Right lung (tissue), 10 donors: ENCODE data around the gene DROSHA. TPM values are rescaled to one million over a fixed set of nuclear protein-coding genes. Genes with fewer than 3 reads are reported as not detected.
"Not testable (repeated sequence)": the region's sequence is repeated elsewhere in the genome, so short reads cannot be mapped to it uniquely, and the experiment has no call there.

ENCODE experiments used
- DNase-seq, 2 donors: peaks; one replicate each; pipeline ENCODE4 v3.0.0-alpha.2; 2013
- long read RNA-seq, 8 donors: transcript quantifications; one replicate each; lab custom pipeline, GENCODE V29; 2026
- polyA plus RNA-seq, 5 donors: library from polyadenylated mRNA; unstranded; fragments of 120-200 nt; gene quantifications; one replicate each; pipeline versions ENCODE4 v1.2.1 to v1.2.3, GENCODE V29; 2013; ENCODE audit warnings: inconsistent platforms in 1 of 5, low replicate concordance in 1 of 5; ENCODE audit not compliant: insufficient read length in 5 of 5, insufficient read depth in 1 of 5

The DROSHA gene, protein sequence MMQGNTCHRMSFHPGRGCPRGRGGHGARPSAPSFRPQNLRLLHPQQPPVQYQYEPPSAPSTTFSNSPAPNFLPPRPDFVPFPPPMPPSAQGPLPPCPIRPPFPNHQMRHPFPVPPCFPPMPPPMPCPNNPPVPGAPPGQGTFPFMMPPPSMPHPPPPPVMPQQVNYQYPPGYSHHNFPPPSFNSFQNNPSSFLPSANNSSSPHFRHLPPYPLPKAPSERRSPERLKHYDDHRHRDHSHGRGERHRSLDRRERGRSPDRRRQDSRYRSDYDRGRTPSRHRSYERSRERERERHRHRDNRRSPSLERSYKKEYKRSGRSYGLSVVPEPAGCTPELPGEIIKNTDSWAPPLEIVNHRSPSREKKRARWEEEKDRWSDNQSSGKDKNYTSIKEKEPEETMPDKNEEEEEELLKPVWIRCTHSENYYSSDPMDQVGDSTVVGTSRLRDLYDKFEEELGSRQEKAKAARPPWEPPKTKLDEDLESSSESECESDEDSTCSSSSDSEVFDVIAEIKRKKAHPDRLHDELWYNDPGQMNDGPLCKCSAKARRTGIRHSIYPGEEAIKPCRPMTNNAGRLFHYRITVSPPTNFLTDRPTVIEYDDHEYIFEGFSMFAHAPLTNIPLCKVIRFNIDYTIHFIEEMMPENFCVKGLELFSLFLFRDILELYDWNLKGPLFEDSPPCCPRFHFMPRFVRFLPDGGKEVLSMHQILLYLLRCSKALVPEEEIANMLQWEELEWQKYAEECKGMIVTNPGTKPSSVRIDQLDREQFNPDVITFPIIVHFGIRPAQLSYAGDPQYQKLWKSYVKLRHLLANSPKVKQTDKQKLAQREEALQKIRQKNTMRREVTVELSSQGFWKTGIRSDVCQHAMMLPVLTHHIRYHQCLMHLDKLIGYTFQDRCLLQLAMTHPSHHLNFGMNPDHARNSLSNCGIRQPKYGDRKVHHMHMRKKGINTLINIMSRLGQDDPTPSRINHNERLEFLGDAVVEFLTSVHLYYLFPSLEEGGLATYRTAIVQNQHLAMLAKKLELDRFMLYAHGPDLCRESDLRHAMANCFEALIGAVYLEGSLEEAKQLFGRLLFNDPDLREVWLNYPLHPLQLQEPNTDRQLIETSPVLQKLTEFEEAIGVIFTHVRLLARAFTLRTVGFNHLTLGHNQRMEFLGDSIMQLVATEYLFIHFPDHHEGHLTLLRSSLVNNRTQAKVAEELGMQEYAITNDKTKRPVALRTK (N-terminal part only)
- 10 to 100 TPM; 71.6 to 96.6 (median 94.2) TPM for polyA plus RNA-seq
- long read RNA-seq, donor 1, transcript DROSHA-221 (3 exons, 567 nt): major isoform, 8 of 40 reads
- long read RNA-seq, donor 1, partial matches to known transcripts: 28 of 40 reads
- long read RNA-seq, donor 1, other reads (novel, unspliced or antisense): 0 of 40 reads
- long read RNA-seq, donor 2, partial matches to known transcripts: 11 of 12 reads
- long read RNA-seq, donor 2, other reads (novel, unspliced or antisense): 0 of 12 reads
- long read RNA-seq, donor 3, transcript DROSHA-221 (3 exons, 567 nt): major isoform, 8 of 16 reads
- long read RNA-seq, donor 3, partial matches to known transcripts: 6 of 16 reads
- long read RNA-seq, donor 3, other reads (novel, unspliced or antisense): 0 of 16 reads
- long read RNA-seq, donor 4, transcript DROSHA-221 (3 exons, 567 nt): major isoform, 8 of 21 reads
- long read RNA-seq, donor 4, partial matches to known transcripts: 13 of 21 reads
- long read RNA-seq, donor 4, other reads (novel, unspliced or antisense): 0 of 21 reads
- long read RNA-seq, donor 5, partial matches to known transcripts: 21 of 25 reads
- long read RNA-seq, donor 5, other reads (novel, unspliced or antisense): 0 of 25 reads
- long read RNA-seq, donor 6, partial matches to known transcripts: 7 of 10 reads
- long read RNA-seq, donor 6, other reads (novel, unspliced or antisense): 0 of 10 reads
- long read RNA-seq, donor 7, partial matches to known transcripts: 0 of 1 reads
- long read RNA-seq, donor 7, other reads (novel, unspliced or antisense): 0 of 1 reads
- long read RNA-seq, donor 8, partial matches to known transcripts: 5 of 7 reads
- long read RNA-seq, donor 8, other reads (novel, unspliced or antisense): 0 of 7 reads

DNA sequence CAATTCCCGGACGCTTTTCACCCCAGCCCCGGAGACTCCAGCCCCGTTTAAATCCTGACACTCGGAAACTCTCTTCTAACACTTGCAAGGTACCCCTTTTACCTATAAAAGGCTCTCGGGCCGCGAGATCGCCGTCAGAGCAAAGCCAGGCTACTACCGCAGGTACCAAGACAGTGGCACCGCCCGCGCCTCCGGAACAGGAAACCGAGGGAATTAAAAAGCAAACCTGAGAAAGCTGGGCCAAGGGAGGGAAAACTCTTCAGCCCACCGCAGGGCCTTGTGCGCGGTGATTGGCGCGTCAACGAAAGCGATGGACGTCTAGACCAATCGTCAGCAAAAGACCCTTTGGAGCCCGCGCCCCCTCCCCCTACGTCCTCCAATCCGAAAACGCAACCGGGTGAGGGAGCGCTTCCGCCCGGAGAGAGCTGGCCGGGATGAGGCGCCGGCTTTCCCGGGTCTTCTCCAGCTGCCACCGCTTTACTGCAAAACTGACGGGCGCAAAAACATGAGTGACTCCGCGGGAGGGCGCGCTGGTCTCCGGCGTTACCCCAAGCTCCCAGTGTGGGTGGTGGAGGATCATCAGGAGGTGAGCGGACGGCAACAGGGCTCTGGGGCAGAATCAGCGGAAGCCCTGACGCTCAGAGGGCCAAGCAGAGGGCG lies at the start of gene DROSHA, which contains the start of gene C5orf22:
Gene DROSHA (minus strand): TSS at position 206 of the 660 bp plus-strand sequence. CDS start 3,034 bp downstream, outside the sequence.
Gene C5orf22 (plus strand): TSS at position 414 of the 660 bp plus-strand sequence. CDS start 92 bp downstream, at position 506.
- DNase-seq: peak; percentile 93 to 94

DNA sequence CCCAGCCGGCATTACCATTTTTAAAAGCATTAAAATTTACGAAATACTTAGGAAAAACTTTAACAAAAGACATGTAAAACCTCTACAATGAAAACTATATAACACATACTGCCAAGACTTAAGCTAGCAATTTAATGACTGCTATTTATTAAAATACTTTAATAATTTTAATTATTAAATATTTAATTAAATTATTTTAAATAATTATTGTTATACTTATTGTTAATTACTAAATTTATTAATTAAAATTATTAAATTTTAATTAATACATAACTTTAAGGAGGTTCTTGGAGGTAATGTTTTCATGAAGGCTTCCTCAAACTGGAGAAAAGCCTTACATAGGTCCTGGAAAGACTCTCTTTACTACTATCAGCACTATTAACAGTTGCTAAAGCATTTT lies 47.7 kb upstream of the DROSHA start:
- no peak for DNase-seq

DNA sequence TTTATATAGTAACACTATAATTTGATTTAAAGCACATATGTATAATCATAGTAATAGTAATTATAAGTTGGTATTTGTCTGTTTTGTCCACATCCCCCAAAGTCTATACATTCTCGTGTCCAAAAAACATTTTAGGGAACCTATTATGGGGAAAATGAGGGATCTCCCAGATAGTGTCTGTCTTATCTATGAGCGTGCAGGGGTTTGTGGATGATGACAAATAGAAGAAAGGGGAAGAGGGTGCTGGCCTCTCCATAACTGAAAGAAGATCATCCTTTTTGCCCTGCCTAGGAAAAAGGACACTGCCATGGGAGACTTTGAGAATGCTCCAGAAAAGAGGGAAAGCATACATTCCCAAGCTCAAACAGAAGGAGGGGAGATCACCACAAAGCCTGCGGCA lies 45.5 kb upstream of the DROSHA start:
- no peak for DNase-seq

DNA sequence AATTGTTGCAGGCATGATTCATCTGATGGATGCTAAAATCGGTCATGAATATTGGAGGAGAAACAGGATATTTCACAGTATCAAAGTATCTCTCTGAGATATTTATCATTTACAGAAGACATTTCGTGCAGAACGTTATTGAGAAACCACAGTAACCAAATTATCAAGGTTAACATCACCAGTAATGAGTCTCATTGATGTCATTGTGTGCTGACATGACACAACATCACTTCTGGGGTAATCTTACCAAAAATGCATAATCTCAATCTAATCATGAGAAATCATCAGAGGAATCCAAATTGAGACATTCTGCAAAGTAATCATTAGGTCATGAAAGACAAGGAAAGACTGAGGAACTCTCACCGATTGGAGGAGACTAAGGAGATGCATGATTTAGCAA lies 42.9 kb upstream of the DROSHA start:
- no peak for DNase-seq

DNA sequence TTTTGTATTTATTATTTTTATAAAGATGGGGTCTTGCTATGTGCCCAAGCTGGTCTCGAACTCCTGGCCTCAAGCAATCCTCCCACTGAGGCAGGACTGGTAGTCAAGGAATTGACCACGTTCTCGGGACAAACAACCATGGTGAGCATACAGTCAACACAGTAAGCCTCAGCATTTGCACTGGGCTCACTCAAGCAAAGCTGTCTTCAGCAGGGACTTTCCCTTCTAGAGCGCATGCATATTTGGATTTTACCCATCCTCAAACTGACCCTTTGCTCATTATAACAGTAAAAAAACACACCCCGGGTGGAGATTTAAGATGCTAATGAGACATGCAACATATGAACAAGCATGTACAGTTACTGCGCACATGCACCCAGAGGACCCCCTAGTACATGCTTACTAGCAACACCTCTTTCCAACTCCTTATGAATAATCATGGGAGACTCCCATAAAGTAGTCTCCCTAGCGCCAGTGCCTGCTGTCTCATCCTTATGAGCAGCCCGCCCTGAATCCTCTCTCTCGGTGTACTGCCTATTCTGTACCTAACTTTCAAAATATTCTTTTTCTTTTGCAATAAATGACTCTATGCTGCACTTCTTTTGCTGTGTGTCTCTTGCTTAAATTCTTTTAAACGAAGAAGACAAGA lies 41.7 kb upstream of the DROSHA start:
- DNase-seq: no peak

DNA sequence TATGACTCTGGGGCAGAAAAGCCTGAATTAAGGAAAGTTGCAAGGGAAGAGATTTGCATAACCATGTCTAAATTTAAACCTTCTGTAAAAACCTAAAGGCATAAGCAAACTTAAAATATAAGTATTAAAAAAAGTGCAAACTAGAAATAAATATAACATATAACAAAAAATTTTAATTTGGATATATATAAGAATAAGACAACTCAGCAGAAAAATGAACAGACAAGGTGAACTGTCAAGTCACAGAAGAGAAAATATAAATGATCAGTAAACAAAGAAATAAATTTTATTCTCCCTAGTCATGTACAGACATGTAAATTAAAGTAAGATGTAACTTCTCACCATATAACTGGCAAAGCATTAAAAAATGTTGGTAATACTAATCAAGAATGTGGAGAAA lies 37.2 kb upstream of the DROSHA start:
- DNase-seq: no peak

DNA sequence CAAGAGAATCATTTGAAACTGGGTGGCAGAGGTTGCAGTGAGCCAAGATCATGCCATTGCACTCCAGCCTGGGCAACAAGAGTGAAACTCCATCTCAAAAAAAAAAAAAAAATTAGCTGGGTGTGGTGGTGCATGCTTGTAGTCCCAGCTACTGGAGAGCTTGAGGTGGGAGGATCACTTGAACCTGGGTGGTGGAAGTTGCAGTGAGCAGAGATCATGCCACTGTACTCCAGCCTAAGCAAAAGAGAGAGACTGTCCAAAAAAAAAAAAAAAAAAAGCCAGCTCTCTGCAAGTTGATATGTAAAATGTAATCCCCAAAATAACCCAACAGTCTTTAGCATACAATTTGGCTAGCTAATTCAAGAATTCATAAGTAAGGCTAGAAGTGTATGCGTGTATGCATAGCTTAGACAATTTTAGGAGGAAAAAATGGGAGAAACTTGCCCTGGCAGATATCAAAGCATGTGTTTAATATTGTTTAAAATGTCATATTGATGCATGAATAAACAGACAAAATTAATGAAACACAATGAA lies 36.5 kb upstream of the DROSHA start:
- no peak for DNase-seq

DNA sequence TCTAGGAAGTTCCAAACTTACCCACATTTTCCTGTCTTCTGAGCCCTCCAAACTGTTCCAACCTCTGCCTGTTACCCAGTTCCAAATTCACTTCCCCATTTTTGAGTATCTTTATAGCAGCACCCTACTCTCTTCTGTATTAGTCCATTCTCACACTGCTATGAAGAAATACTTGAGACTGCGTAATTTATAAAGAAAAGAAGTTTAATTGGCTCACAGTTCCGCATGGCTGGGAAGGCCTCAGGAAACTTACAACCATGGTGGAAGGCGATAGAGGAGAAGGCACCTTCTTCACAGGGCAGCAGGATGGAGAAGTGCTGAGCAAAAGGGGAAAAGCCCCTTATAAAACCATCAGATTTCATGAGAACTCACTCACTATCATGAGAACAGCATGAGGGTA lies 34.5 kb upstream of the DROSHA start:
- not testable (repeated sequence) for DNase-seq

DNA sequence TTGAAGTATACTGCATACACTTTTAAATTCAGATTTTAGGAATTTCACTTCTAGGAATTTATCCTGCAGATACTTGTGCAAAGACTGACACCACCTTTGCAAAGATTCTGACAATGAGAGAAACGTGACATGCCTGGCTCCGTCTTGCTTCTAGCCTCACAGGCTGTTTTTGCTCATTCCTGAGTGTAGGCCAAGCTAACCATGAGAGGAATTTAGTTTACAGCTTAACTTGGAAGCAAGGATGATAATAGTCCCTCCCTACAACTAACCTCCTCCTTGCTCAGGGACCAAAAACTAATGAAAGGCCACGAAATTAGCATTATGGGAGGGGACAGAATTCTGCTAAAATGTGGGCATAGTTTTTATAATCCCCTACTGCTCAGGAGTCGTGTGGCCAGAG lies 31.3 kb upstream of the DROSHA start:
- DNase-seq: no peak

DNA sequence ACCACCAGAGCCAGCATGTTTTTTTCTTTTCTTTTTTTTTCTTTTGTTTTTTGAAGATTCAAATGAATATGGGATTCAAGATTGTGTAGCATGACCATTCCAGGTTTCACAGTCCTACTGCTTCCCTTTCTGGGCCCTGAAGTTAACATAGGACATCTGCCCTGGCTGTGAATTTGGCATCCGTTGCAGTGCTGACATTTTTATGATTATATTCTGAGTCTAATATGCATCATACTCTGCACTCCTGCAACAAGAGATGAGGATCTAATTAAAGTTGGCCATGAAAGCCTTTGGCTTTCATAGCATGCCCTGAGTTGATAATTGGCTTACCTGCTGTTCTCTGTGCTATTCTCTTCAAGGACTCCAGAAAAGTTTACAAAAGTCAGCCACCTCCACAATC lies 30.1 kb upstream of the DROSHA start:
- peak in 1 of 2 donors; percentile 37 for DNase-seq

DNA sequence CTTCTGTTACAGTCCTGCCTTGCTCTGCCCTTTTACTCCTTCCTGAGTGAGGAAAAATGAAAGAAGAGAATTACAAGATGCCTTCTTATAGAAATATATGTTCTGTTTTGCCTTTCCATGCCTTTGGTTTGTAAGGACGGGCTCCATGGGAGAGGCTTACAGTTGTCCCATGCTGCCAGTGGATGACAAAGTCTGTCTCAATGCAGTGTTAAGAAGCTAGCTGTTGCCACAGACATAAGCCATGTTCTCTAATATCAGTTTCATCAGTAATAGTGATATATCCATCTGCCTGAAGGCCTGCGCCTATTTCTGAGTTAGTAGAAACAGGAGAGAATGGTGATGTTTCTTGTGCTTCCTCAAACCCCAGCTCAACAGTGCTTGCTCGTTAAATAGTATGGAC lies 28.0 kb upstream of the DROSHA start:
- DNase-seq: no peak

DNA sequence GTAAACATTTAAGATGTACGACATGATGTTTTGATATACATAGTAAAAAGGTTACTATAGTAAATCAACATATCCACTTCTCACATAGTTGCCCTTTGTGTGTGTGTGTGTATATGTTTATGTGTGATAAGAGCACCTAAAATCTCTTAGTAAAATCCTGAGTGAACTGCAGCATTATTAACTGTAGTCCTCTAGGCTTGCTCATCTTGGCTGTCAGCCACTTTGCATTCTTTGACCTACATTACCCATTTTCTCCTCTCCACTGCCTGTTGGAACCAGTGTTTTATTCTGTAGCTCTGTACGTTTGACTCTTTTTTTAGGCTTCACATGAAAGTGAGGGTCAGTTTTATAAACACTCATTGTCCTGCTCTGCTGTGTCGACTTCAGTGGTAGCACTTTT lies 24.6 kb upstream of the DROSHA start:
- DNase-seq: no peak

DNA sequence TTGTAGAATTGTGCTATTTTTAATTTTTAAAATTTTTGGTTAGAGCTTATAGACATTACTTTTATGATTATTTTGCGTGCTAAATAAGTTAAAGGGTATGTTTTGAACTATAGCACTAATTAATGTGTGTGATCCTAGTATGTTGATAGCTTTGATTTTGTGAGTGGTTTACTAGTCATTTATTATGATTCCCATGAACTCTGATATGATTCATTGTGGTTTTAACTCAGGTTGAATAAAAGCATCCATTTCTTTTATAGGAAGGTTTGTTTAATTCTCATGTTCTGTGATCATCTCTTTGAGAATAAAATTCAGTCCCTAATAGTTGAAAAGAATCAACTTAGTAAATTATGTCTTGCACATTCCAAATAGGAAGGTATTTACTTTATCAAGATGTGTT lies 22.7 kb upstream of the DROSHA start:
- no peak for DNase-seq

DNA sequence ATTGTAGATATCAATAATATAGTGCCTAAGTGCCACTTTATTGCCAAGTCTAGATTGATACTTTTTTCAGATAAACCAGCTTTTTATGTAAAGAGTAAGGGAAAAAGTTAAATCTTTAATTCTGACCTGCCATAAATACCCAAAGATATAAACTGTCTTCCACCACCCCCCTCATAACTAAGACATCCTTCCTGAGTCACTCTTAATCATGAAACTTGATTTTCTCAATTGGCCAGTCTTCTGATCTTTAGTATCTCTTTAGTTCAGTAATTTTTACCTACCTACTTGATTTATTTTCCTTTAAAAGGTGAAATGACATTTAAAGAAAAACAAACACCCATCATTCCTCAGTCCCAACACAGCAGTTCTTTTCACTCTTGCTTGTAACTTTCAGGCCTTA lies 22.0 kb upstream of the DROSHA start:
- no peak for DNase-seq

DNA sequence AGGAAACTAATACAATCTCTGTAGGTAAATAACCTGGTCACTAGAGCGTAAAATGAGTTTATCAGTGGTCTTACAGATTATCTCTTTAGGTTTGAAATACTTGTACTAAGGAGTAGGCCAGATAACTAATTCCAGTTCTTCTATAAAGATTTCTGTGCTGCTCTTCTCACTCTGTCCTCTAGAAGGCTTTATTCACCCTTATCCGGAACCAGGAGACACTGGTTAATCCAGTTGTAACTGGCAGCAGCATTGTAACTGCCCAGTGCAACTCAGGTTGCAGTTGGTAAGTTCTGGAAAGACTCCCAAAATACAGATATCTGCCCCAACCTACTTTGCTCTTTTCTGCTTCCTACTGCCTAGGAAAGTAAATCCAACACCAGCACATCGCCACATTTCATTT lies 20.0 kb upstream of the DROSHA start:
- no peak for DNase-seq

DNA sequence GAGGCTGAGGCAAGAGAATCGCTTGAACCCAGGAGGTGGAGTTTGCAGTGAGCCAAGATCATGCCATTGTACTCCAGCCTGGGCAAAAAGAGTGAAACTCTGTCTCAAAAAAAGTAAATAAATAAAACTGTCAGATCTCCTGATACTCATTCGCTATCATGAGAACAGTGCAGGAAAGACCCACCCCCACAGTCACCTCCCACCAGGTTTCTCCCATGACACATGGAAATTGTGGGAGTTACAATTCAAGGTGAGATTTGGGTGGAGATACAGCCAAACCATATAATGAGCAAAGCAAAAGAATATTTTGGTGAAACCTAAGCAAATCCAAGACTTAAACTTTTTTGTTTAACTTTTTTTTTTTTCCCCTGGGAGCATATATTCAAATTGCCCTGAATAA lies 17.2 kb upstream of the DROSHA start:
- DNase-seq: not testable (repeated sequence)

DNA sequence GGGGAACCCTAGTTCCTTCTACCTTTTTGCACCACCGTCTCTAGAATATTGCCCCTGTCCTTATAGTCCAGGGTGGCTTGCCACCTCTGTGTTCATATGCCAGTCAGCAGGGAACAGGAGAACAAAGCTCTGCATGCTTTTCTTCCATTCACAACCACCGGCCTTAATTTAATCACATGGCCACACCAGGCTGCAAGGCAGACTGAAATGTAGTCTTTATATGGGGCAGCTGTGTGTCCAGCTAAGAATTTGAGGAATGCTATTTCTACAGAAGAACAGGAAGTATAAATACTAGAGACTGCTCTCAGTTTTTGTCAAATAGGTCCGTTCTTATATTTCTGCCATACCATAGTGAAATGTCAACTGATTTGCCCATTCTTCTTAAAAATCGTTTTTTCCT lies 6.0 kb upstream of the DROSHA start:
- DNase-seq: no peak

DNA sequence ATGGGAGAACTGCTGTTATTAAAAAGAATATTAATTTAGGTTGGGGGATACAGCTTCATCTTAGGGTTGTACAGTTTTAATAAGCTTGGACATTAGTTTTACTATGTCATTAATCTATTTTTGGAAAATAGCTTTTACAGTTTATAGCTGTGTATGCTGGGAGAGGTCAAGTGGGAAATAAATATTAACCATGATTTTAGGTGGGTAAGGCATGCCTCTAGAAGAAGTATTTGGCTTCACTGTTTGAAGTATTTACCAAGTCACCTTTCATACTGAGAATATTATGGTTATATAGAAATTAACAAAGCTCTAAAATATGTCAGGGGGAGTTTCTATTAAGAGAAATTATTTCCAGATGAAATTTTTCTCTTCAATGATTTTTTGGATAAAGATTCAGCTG lies 5.5 kb upstream of the DROSHA start:
- DNase-seq: no peak

DNA sequence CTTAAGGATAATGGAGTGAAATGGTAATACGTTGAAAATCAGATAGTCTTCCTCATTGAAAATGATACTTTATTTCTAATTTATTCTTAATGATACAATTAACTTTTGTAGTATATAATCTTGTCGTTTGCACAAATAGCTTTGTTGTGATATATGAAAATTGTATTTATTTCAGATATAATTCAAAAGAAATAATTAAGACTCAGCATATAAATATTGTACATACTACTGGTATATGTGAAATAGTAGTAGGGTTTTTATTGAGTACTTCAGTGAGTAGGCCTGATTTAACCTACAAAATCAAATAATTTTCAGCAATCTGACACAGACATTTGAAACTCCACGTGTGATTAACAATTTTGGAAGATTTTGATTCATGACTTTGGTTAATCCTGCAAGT lies 5.0 kb upstream of the DROSHA start:
- DNase-seq: no peak
